Thyroid gland (tissue), 4 donors: ENCODE data around the gene TMEM269. TPM values are rescaled to one million over a fixed set of nuclear protein-coding genes. Genes with fewer than 3 reads are reported as not detected.
A peak's percentile ranks its signal among the peaks of the same experiment; 100 is the strongest.

Experiments used
- DNase-seq, 2 donors: peaks; one replicate each; pipeline ENCODE4 v3.0.0-alpha.2; 2019
- H3K27ac ChIP-seq, 3 donors: fragments of 200-600 bp; sonication (generic); 1 replicate in 2 of 3; 2 replicates in 1 of 3; pipeline ENCODE4 v1.5.1; 2016 to 2019; ENCODE audit warnings: mild to moderate bottlenecking in 1 of 3, moderate library complexity in 1 of 3
- H3K27me3 ChIP-seq: fragments of 200-600 bp; sonication (generic); one replicate; pipeline ENCODE4 v1.5.1; 2019
- H3K36me3 ChIP-seq, 2 donors: fragments of 200-600 bp; sonication (generic); one replicate each; pipeline ENCODE4 v1.5.1; 2016 to 2019
- H3K4me1 ChIP-seq, 2 donors: fragments of 200-600 bp; sonication (generic); one replicate each; pipeline ENCODE4 v1.5.1; 2017 to 2019
- H3K4me3 ChIP-seq, 3 donors: fragments of 200-600 bp; sonication (generic); replicated peaks in 1 of 3; 1 replicate in 2 of 3; 2 replicates in 1 of 3; pipeline ENCODE4 v1.5.1; 2016; ENCODE audit warnings: mild to moderate bottlenecking in 1 of 3
- H3K9me3 ChIP-seq: fragments of 200-600 bp; sonication (generic); one replicate; pipeline ENCODE4 v1.5.1; 2017
- CTCF ChIP-seq, 6 experiments: fragments of 200-600 bp in 3 of 6; fragments of 450-650 bp in 3 of 6; sonication (generic) in 3 of 6; IDR thresholded peaks; one replicate each; pipeline ENCODE4 v1.5.1; 2016 to 2019; ENCODE audit warnings: antibody characterized with exemption in 6 of 6, mild to moderate bottlenecking in 2 of 6, inconsistent platforms in 1 of 6, moderate library complexity in 1 of 6
- POLR2A ChIP-seq, 2 donors: fragments of 450-650 bp; IDR thresholded peaks; one replicate each; pipeline ENCODE4 v1.6.1; 2017; ENCODE audit warnings: antibody characterized with exemption in 2 of 2, mild to moderate bottlenecking in 2 of 2, moderate library complexity in 1 of 2
- WGBS, 2 donors: methylation state at CpG; one replicate each; pipeline ENCODE4 v1.1.5; 2017; 5-methylcytosine and 5-hydroxymethylcytosine counted together
- intact Hi-C: fragments of 100-400 bp; cut with DNase I; formaldehyde crosslinking; loops from one replicate; pipeline ENCODE4 v1.15.1; 2023
- total RNA-seq, 4 donors: library from RNA; depleted of rRNA; stranded (reverse); fragments of >200 nt; gene quantifications; one replicate each; pipeline ENCODE4 v1.2.3, GENCODE V29; 2016

The TMEM269 gene
- total RNA-seq, 4 donors from 2014 or later, result 0.11 to 2.6 TPM; not detected in 2

DNA sequence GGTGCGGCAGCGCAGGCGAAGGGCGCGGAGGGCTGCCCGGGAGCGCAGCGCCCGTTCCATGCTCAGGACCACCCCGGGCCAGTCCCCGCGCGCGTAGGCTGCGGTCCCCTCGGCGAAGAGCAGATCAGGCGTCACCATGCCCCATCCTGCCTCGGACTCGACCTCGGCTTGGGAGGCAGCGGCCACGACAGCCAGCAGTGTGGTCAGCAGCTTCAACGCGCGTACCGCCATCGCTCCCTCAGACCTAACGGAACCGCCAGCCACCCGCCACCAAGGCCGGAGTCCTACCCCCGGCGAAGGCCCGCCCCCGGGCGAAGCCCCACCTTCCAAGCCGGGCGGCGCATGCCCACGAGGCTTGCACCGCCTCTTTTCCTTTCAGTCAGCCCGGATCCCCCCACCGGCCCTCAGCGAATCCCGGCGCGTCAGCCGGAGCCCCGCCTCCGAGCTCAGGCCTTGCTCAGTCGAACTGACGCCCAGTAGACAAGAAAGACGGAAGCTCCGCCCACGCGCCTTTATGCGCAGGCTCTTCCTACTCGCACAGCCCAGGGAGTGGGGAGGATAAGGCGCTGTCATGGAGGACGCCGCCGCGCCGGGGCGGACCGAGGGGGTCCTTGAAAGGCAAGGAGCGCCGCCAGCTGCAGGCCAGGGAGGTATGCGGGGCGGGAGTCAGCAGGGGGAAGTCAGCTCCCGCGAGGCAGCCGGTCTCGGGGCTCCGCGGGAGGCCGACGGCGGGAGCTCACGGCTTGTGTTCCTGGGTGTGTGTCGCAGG lies 17.9 kb upstream of the TMEM269 start, which contains the start of the genes C1orf50 and P3H1:
TSS of gene C1orf50 (plus strand) at position 509 of the 769 bp plus-strand sequence. CDS start at position 572, 63 bp downstream.
TSS of gene P3H1 (minus strand) at position 288 of the 769 bp plus-strand sequence. CDS start at position 231, 57 bp downstream.
- TF ChIP-seq CTCF (IDR thresholded peaks at IDR 0.05) (no peak), POLR2A (IDR thresholded peaks at IDR 0.05) (peak; percentile 80 to 98)
- Histone ChIP-seq H3K27me3 (no peaks in the 10 kb centered on the region), H3K9me3 (no peaks in the 10 kb centered on the region), H3K4me3 (peak within 1 kb of the TSS; percentile 93 to 100 (median 97)), H3K36me3 (peaks cover 0 to 4% of the 10 kb centered on the region in 2 donors), H3K27ac (peak within 1 kb of the TSS; percentile 69 to 79 (median 76)), H3K4me1 (peaks cover 10 to 23% of the 10 kb centered on the region in 2 donors)
- DNase-seq, result peak; percentile 100
- WGBS, 2 donors, result 0% methylated on average over 2 to 14 of the region's 82 CpGs
- intact Hi-C loops, result loop anchor here (5.0 kb wide), 1 partner anchor 50 kb away; the partner anchor contains the start of genes ERMAP and SVBP

GRCh38 chr1:42767510-42768000 lies 17.2 kb upstream of the TMEM269 start:
- no peak for DNase-seq
- Histone ChIP-seq H3K4me3 (peak overlapping the region; percentile 86 to 100 (median 97)), H3K27me3 (no peaks in the 10 kb centered on the region), H3K4me1 (peaks cover 10 to 23% of the 10 kb centered on the region in 2 donors), H3K27ac (peak overlapping the region; percentile 31 to 76 (median 76)), H3K9me3 (no peaks in the 10 kb centered on the region), H3K36me3 (peaks cover 0 to 1% of the 10 kb centered on the region in 2 donors)
- 2 to 4% methylated on average over 9 to 15 of the region's 23 CpGs for WGBS, 2 donors
- intact Hi-C loops, result loop anchor here (5.0 kb wide), 1 partner anchor 50 kb away; the partner anchor contains the start of genes ERMAP and SVBP
- TF ChIP-seq CTCF (IDR thresholded peaks at IDR 0.05), result no peak

DNA sequence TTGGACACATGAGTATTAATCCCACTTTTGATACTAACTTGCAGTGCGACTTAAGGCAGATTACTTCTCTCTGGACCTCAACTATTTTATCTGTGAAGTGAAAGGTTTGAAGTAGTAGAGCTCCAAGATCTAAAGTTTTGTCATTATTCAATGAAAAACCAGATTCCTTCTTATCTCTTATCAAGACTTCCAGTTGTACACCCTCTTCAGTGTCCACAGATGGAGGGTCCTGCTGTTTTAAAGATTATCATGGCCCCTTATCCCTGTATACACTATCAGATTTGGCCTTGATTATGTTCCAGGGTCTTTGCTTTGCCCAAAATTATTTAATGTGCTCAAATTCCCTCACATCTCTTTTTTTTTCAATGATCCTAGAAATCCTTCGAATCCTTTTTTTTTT lies 16.6 kb upstream of the TMEM269 start:
- H3K4me3 ChIP-seq, result peak overlapping the region in 1 of 3 donors; percentile 97
- 78 to 85% methylated on average over 2 of the region's 2 CpGs for WGBS, 2 donors
- no peak for DNase-seq
- TF ChIP-seq CTCF (IDR thresholded peaks at IDR 0.05), result no peak
- TF ChIP-seq POLR2A (IDR thresholded peaks at IDR 0.05), result no peak
- H3K36me3 ChIP-seq, result no peaks in the 10 kb centered on the region
- H3K27me3 ChIP-seq, result no peaks in the 10 kb centered on the region
- intact Hi-C loops, result loop anchor here (5.0 kb wide), 1 partner anchor 49 kb away; the partner anchor contains the start of genes ERMAP and SVBP
- H3K4me1 ChIP-seq, result peaks cover 10 to 23% of the 10 kb centered on the region in 2 donors
- no peak overlapping the region for H3K27ac ChIP-seq
- H3K9me3 ChIP-seq, result no peaks in the 10 kb centered on the region

GRCh38 chr1:42769811-42770210 lies 15.0 kb upstream of the TMEM269 start:
- TF ChIP-seq CTCF (IDR thresholded peaks at IDR 0.05) (no peak), POLR2A (IDR thresholded peaks at IDR 0.05) (no peak)

More at GRCh38 chr1:42769811-42770210, 15.0 kb upstream of the TMEM269 start:
- Histone ChIP-seq H3K27ac (no peak overlapping the region), H3K36me3 (peaks cover under 1 to 5% of the 10 kb centered on the region in 2 donors), H3K9me3 (no peaks in the 10 kb centered on the region), H3K4me3 (no peak overlapping the region), H3K27me3 (no peaks in the 10 kb centered on the region), H3K4me1 (peaks cover 9 to 21% of the 10 kb centered on the region in 2 donors)
- WGBS, 2 donors, result 92 to 93% methylated on average over 3 of the region's 3 CpGs
- DNase-seq, result no peak
- intact Hi-C loops, result loop anchor here (5.0 kb wide), 1 partner anchor 47 kb away; the partner anchor contains the start of genes ERMAP and SVBP
